Renal pelvis (tissue), 4 donors: ENCODE measurements around the gene DGKE. TPM values are rescaled to one million over a fixed set of nuclear protein-coding genes. Genes with fewer than 3 reads are reported as not detected.

Experiments
- DNase-seq: peaks from one replicate; pipeline ENCODE4 v3.0.0-alpha.2; 2013
- polyA plus RNA-seq, 3 donors: library from polyadenylated mRNA; unstranded; fragments of 120-200 nt; gene quantifications; one replicate each; pipeline ENCODE4 v1.2.1, GENCODE V29; 2013; ENCODE audit not compliant: insufficient read length in 3 of 3

DGKE gene
- polyA plus RNA-seq, 3 donors: 2.6 to 7.1 (median 7.0) TPM

DNA sequence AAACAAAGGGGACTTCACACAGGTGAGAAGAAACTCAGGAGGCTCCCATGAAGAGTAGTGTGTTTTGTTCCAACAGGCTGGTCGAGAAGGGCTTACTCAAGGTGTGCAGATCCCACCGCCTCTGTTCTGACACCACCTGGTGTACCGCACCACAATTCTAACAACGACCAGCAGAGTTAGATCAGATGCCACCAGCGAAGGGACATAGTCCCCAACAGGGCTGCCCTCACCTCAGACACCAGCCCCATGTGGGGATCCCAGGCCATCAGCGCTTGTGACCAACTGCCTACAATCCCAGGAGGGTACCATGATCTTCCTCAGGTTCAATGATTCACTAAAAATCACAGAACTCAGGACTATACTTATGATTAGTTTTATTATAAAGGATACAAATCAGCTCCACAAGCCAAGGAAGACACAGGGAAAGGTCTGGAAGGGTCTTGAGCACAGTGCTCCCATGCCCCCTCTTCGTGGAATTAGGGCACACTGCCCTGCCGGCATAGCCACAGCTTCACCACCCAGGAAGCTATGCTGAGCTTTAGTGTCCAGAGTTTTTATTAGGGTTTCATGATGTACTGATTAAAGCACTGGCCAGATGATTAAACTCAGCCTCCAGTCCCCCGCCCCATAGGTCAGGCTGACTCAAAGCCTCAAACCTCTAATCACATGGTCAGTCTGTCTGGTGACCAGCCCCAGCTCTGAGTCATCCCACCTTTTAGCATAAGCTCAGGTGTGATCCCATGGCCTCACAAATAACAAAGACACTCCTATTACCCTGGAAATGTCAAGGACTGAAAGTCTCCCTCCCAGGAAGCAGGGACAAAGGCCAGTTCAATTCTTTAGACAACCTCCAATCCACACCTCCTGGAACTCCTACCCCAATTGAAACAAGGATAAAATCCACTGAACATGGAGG lies 53.9 kb downstream of the DGKE start:
- no peak for DNase-seq

DNA sequence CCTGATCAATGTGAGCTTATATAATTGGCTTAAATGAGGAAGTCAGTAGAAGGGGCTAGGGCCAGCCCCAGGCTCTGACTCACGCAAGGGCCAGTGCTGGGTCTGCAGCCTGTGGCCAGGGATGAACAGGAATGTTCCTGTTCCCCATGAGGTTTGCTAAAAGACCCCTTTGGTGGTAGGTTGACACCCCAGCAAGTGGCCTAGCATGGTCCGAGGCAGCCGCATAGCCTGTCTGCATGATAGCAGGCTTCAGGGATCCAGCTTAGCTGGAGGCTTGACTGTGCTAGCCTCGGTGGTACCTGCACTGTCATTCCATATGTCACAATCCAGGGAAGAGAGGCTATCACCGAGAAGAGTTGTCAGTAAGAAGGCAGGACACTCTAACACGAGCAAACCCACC lies 56.4 kb downstream of the DGKE start:
- DNase-seq: no peak

DNA sequence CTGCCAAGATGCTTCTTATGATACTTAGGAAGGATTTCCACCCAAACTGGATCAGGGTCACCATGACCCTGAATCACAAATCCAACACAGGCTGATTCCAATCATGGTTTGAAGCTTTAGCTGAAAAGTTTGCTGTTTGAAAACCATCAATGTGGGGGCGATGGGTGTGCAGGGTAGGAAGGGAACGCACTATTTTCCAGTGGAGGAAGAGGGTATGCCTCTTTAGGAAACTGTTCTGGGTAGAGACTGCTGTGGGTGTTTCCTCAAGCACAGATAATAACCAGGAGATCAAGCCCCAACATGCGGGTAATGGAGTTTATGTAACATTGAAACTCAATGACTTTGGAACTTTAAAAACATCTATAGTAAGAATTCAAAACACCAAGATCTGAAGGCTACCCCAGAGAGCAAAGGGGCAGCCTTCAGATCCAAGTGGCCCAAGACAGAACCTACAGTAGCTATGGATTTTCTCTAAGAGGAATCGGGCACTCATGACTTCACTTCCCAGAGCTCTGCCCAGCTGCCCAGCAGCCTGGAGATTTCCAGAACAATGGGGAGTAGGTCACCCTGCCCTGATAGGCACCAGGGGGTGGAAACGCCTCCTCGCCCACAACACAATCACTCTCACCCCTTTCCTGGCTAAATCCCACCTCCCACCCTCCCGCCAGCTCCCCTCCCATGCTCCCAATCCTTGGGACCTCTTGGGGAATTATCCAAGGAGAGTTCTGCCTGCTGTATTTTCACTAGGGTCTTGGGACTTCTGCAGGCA lies 57.1 kb downstream of the DGKE start:
- DNase-seq: no peak

DNA sequence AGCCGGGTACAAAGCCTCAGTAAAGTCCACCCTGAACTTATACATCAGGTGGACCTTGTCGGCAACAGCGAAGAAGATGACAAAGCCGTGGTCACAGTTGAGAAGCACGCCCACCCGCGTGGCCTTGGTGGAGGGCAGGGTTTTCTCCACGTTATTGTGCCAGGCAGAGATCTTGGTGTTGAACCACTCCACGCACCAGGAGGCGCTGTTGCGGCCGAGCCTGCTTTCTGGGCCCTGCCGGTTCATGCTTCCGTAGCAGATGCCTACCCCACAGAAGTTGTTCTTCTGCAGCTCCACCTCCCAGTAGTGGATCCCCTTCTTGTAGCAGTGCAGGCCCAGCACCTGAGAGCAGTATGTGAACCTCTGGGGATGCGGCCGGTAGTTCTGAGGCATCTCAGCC lies 57.8 kb downstream of the DGKE start:
- DNase-seq: no peak

DNA sequence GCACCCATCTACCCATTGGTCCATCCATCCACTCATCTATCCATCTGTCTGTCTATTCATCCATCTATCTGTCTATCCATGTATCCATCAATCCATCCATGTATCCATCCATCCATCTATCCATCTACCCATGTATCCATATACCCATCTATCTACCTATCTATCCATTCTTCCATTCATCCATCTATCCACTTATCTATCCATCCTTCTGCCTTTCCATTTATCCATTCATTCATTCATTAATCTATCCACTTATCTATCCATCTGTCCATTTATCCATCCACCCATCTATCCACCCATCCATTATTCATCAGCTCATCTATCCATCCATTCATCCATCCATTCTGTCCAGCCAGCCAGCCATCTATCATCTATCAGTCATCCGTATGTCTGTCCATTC lies 58.4 kb downstream of the DGKE start:
- no peak for DNase-seq

DNA sequence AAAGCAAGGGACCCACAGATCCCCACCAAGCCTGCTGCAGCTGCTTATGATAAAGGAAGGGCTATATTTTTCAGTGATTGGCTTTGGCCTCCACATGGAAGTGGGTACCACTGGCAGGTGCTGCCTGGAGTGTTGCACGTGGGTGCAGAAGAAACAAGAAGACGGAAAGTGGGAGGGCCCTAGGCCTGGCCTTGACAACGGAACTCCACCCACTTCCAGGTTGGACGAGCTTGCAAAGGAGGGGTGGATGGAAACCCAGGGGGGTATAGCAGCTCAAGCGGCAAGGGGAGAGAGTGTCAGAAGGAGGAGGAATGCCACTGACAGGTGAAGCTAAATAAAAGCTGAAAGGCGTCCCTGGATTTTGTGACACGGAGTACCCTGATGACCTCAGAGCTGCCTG lies 59.6 kb downstream of the DGKE start:
- no peak for DNase-seq

DNA sequence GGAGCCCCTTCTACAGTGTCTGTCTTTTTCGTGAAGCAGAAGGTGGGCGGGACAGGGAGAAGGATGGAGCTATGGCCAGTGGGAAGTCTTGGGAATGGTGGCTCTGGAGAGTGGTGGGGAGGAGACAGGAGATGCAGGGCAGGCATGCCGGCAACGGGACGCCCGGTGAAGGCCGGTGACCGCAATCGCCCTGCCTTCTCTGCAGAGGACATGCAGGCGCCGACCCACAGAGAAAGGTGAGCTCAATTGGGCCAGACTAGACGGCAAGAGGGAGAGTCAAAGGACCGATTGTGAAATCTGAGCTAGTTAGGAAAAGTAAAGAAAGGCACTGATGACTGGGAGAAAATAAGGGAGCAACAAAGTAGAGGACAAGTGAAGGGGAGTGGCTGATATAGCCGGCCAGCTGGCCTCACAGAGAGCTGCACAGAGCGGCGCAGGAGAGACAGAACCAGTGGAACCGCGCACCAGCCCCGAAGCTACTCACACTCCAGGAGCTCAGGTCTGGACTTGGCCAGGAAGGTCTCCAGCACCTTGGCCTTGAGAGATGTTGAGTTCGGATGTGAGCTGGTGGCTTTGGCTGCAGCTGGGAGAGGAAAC lies 61.0 kb downstream of the DGKE start:
- DNase-seq: no peak

DNA sequence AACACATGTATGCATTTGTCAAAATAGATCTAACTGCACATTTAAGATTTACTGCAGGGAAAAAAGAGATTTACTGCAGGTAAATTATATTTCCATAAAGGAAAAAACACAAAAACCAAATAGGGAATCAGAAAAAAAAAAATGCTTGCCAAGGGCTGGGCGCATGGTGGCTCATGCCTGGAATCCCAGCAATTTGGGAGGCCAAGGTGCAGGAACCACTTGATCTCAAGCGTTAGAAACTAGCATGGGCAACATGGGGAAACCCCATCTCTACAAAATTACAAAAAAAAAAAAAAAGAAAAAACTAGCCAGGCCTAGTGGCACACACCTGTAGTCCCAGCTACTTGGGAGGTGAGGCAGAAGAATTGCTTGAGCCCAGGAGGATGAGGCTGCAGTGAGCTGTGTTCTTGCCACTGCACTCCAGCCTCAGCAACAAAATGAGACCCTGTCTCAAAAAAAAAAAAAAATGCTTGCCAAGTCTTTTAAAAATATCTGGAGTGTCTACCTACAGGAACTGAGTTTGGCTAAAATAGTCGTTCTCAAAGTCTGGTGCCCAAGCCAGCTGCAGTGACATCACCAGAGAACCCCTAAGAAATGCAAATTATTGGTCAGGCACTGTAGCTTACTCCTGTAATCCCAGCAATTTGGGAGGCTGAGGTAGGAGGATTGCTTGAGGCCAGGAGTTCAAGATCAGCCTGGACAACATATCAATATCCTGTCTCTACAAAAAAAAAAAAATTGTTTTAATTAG lies 62.4 kb downstream of the DGKE start:
- DNase-seq: no peak

DNA sequence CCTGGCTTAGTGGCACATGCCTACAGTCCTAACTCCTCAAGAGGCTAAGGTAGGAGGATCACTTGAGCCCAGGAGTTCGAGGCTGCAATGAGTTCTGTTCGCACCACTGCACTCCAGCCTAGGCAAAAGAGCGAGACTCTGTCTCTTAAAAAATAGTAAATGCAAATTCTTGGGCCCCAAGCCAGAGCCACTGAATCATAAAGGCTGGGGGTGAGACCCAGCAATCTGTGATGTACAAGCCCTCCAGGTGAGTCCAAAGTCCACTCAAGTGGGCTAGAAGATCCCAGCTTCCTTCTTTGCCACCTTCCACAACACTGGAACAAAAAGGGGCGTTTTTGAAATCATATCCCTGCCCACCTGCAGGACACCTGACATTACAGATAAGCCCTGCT lies 63.0 kb downstream of the DGKE start:
- DNase-seq: no peak

DNA sequence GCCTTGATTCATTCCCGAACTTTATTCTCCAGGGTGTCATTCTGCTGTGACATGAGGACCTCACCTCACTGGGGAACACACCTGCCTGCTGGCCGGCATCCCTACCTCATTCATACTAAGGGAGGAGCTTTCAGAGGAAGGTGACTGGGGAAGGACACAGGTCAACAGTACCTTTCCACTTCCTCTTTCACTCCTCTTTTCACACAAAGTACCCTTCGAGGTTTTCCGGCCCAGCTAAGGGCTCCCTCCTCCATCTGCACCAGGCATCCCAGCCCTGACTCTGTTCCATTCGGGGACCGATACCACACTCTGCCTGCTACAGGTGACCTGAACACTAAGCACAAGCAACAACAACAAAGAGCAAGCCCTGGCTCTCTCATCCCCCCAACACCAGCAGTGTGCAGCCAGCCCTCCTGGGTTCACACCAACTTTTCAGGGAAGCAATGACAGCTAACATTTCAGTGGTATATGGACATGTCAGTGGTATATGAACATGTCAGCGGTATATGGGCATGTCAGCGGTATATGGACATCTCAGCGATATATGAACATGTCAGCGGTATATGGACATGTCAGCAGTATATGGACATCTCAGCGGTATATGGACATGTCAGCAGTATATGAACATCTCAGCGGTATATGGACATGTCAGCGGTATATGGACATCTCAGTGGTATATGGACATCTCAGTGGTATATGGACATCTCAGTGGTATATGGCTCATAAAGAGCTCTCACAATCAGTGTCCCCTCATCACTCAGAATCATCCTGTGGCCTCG lies 63.9 kb downstream of the DGKE start:
- no peak for DNase-seq

DNA sequence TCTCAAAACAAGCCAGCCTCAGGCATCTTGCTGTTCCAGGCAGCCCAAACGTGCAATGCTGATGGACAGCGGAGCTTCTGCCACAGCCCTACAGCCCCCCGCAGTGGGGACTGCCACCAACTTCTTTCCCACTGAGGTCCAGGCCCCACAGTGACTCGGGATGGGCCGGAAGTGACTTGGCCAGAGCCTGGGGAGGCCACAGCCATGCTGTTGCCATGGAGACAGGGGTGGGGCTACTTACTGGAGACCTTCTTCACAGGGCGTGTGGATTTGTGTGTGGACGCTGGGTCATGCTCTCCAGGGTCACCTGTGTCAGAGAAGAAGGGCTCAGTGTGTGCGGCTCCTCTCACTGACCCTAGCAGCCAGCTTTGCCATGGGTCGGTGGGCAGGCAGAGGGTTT lies 64.9 kb downstream of the DGKE start:
- DNase-seq: no peak

DNA sequence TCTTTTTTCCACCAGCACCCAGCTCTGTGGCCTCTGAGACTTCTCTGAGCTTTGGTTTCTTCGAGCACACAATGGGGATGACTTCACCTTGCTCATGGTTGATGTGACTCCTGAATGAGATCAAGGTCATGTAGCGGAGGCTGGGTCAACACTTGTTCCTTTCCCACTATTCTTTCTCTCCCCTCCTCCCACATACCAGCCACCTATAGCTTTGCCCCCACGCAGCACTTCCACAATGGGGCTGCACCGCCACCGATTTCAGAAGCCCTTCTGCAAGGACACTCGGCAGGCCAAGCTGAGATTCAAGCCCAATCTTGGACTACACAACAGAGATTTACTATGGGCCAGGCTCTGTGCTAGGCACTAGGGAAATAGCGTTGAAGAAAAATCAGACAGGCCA lies 65.5 kb downstream of the DGKE start:
- no peak for DNase-seq

DNA sequence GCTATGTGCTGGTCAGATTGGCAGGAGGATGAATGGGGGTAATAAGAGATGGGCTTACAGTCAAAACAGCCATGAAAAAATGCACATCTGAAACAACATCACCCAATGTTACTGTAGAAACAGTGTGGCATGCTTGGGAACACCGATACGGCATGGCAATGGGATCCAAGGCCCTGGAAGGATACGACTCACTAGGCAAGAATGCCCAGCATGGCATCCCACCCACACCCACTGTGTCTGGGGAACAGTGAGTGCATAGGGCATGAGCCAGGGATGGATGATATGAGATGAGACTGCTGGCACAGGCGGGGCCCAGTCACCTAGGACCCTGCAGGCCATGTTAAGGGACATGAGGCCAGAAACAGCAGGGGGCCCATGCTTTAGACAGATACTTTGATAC lies 68.4 kb downstream of the DGKE start:
- DNase-seq: no peak

DNA sequence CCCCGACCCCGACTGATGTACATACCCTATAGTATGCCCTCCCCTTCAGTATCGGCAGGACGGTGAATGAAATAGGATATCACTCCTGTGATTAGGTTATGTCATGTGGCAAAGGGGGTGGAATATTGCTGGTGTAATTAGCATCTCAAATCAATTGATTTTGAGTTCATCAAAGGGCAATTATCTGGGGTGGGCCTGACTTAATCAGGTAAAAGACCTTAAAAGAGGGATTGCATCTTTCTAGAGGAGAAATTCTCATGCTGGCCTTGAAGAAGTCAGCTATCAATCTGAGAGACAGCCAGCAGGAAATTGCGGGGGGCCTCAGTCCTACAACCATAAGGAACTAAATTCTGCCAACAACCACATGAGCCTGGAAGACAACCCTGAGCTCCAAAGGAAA lies 69.6 kb downstream of the DGKE start:
- no peak for DNase-seq

DNA sequence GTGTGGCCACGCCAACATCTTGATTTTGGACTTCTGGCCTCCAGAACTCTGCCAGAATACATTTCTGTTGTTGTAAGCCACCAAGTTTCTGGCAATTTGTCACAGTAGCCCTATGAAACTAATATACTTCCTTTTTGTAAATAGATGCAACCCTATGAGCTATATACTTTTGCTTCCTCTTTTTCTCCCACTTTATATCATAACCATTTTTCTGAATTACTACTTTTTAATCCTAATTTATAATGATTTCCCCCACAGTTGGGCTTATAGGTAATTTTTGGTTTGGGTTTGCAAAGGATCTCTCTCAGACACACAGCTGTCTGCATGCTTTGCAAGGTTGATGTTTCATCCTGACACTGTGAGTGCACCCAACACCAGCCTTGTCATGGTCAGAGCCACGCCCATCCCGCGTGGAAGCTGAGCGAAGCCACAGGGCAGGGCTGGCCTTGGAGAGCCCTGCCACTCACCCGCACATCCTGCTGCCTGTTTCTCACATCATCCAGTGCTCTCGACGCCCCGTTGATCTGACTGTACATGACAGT lies 74.1 kb downstream of the DGKE start:
- no peak for DNase-seq

DNA sequence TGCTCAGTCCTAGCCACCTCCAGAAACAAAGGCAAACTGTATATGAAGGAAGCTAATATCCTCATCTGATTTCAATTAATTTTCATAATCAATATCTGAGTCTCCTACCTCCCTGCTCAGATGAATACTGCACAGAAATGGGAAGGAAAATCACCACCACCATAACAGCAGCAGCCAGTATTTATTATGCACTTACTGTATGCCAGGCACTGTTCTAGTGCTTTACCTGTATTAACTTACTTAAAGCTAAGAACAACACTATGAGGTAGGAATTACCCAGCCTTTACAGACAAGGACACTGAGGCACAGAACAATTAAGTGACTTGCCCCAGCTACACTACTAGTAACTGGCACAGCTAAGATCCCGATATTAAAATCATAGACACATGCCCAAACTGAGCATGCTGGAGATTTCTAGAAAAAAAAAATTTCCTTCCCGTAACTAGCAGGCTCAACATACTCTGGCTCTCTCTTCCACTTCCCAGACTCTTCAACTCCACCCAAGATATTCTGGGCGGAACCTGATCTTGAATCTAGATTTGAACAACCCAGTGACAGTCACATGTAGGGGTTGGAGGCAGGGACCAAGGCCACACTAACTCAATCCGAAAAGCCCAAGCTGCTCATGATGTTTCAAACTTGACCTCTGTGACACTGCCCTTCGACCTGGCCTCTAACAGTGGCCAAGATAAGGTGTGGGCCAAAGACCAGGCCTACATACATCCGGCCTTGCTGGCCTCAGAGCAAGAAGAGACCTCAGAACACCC lies 76.0 kb downstream of the DGKE start:
- DNase-seq: no peak

DNA sequence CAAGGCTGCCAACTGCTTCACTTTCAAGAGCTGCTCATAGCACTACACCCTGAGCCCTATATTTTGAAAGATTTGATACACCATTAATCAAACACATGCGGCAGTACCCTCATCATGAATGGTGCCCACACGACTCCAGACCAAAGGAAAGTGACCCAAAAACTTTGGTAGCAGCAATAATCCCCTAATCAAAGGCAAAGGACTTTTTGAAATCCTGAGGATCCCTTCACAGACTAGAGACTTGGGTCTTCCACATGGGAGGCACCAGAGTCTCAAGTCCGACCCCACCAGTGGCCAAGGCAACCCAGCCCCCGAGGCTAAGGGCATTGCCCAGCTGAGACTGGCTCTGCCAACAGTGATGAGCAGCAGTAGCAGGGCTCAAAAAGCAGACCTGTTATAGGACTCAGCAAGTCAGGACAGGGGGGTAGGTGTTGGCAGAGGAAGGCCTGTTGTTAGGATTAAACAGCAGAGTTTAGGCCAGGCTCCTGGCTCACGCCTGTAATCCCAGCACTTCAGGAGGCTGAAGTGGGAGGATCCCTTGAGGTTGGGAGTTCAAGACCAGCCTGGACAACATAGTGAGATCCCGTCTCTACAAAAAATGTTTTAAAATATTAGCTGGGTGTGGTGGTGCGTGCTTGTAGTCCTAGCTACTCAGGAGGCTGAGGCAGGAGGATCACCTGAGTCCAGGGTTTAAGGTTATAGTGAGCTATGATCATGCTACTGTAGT lies 76.7 kb downstream of the DGKE start:
- DNase-seq: no peak

DNA sequence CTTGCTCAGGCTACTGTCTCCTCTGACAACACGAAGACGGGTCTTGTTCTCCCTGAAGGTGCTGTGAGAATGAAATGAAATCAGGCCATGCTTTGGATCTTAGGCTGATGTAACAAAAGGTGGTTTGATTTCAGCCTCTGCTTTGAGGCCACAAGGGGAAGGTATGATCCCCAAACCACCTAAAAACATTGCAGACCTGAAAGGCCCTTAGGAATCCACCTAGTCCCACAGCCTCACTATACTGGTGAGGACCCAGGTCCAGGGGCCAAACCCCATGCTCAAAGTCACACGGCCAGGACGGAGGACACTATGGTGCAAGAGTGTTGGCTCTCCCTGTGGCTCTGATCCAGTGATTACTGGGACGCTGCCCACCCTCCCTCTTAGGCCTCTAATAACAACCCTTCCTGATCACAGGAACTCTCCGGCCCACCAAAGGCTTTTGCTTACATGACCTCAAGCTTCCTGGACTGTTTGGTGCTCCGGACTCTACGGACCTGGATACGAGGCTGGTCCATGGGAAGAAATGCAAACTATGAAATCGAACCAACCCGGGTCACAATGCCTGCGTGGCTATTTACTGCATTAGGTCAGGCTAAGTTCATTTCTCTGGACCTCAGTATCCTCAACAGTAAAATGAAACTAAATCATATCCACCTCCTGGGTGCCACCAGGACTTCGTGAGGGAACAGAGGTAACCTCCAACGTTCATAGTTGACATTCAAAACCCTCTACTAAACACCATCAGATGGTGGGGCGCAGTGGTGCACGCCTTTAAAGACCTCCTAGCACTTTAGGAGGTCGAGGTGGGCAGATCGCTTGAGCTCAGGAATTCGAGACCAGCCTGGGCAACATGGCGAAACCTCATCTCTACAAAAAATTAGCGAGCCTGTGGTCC lies 78.4 kb downstream of the DGKE start:
- DNase-seq: no peak

DNA sequence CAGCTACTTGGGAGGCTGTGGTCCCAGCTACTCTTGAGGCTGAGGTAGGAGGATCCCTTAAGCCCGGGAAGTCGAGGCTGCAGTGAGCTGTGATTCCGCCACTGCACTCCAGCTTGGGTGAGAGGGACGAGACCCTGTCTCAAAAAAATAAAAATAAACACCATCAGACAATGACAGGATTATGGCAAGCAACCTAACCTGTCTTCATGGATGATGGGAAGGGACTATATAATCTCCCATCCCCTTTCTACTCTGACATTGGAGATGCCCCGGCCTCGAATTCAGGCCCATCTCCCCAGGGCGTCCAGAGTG lies 79.0 kb downstream of the DGKE start:
- DNase-seq: no peak
